HEK293 (cell line): Measurements from ENCODE around the gene SEPTIN2.
A peak's percentile ranks its signal among the peaks of the same experiment; 100 is the strongest.

ENCODE experiments used
- BCL11B ChIP-seq: fragments of 450-650 bp; formaldehyde crosslinking; IDR thresholded peaks from 2 replicates; pipeline ENCODE4 v1.5.1; 2016; ENCODE audit warnings: low read depth, missing biosample characterization, missing genetic modification characterization
- GLI2 ChIP-seq: fragments of 450-650 bp; formaldehyde crosslinking; IDR thresholded peaks from 2 replicates; pipeline ENCODE4; 2017; ENCODE audit warnings: missing biosample characterization, missing genetic modification characterization, low read depth, borderline replicate concordance
- MYNN ChIP-seq: fragments of 450-650 bp; formaldehyde crosslinking; IDR thresholded peaks from 2 replicates; pipeline ENCODE4 v1.5.1; 2016; ENCODE audit warnings: missing biosample characterization, missing genetic modification characterization, borderline replicate concordance
- MZF1 ChIP-seq: fragments of 450-650 bp; formaldehyde crosslinking; IDR thresholded peaks from 2 replicates; pipeline ENCODE4 v1.5.1; 2017; ENCODE audit warnings: missing biosample characterization, missing genetic modification characterization, borderline replicate concordance
- PATZ1 ChIP-seq: fragments of 450-650 bp; formaldehyde crosslinking; IDR thresholded peaks from 2 replicates; pipeline ENCODE4 v1.5.1; 2016; ENCODE audit warnings: missing biosample characterization, missing genetic modification characterization
- SETDB1 ChIP-seq: IDR thresholded peaks from one replicate; pipeline ENCODE4 v1.6.1; 2017; ENCODE audit warnings: mild to moderate bottlenecking, low read length, moderate library complexity, mixed read lengths; ENCODE audit not compliant: insufficient read length
- WT1 ChIP-seq: fragments of 450-650 bp; formaldehyde crosslinking; IDR thresholded peaks from 2 replicates; pipeline ENCODE4 v1.5.1; 2016; ENCODE audit warnings: missing biosample characterization, missing genetic modification characterization
- ZBTB10 ChIP-seq: fragments of 450-650 bp; formaldehyde crosslinking; IDR thresholded peaks from 2 replicates; pipeline ENCODE4 v1.5.1; 2016; ENCODE audit warnings: missing biosample characterization, missing genetic modification characterization
- ZBTB17 ChIP-seq: fragments of 450-650 bp; formaldehyde crosslinking; IDR thresholded peaks from 2 replicates; pipeline ENCODE4 v1.5.1; 2016; ENCODE audit warnings: missing biosample characterization, missing genetic modification characterization
- ZFHX2 ChIP-seq: fragments of 450-650 bp; formaldehyde crosslinking; conservative IDR thresholded peaks from 2 replicates; pipeline ENCODE4 v1.5.1; 2016; ENCODE audit warnings: missing biosample characterization, missing genetic modification characterization
- ZFP3 ChIP-seq: fragments of 450-650 bp; formaldehyde crosslinking; IDR thresholded peaks from 2 replicates; pipeline ENCODE4 v1.5.1; 2016; ENCODE audit warnings: low read depth, missing biosample characterization, missing genetic modification characterization
- ZNF132 ChIP-seq: fragments of 450-650 bp; formaldehyde crosslinking; IDR thresholded peaks from 2 replicates; pipeline ENCODE4 v1.5.1; 2017; ENCODE audit warnings: missing biosample characterization, missing genetic modification characterization, borderline replicate concordance
- ZNF157 ChIP-seq: fragments of 450-650 bp; formaldehyde crosslinking; IDR thresholded peaks from 2 replicates; pipeline ENCODE4 v1.5.1; 2016; ENCODE audit warnings: missing biosample characterization, missing genetic modification characterization
- ZNF16 ChIP-seq: fragments of 450-650 bp; formaldehyde crosslinking; IDR thresholded peaks from 2 replicates; pipeline ENCODE4 v1.5.1; 2016; ENCODE audit warnings: low read depth, missing biosample characterization, missing genetic modification characterization
- ZNF175 ChIP-seq: fragments of 450-650 bp; formaldehyde crosslinking; IDR thresholded peaks from 2 replicates; pipeline ENCODE4 v1.5.1; 2016; ENCODE audit warnings: missing biosample characterization, missing genetic modification characterization
- ZNF19 ChIP-seq: fragments of 450-650 bp; formaldehyde crosslinking; IDR thresholded peaks from 2 replicates; pipeline ENCODE4; 2016; ENCODE audit warnings: missing biosample characterization, missing genetic modification characterization, low read depth
- ZNF311 ChIP-seq: fragments of 450-650 bp; formaldehyde crosslinking; IDR thresholded peaks from 2 replicates; pipeline ENCODE4 v1.5.1; 2017; ENCODE audit warnings: missing biosample characterization, missing genetic modification characterization, borderline replicate concordance
- ZNF341 ChIP-seq: fragments of 450-650 bp; formaldehyde crosslinking; IDR thresholded peaks from 2 replicates; pipeline ENCODE4; 2016; ENCODE audit warnings: low read depth, missing biosample characterization, missing genetic modification characterization
- ZNF362 ChIP-seq: fragments of 450-650 bp; formaldehyde crosslinking; IDR thresholded peaks from 2 replicates; pipeline ENCODE4 v1.5.1; 2016; ENCODE audit warnings: missing biosample characterization, missing genetic modification characterization
- ZNF37A ChIP-seq: fragments of 450-650 bp; IDR thresholded peaks from 2 replicates; pipeline ENCODE4 v1.5.1; 2018; ENCODE audit warnings: missing biosample characterization, missing genetic modification characterization
- ZNF560 ChIP-seq: fragments of 450-650 bp; formaldehyde crosslinking; IDR thresholded peaks from 2 replicates; pipeline ENCODE4 v1.5.1; 2017; ENCODE audit warnings: missing biosample characterization, missing genetic modification characterization, borderline replicate concordance
- ZNF596 ChIP-seq: fragments of 450-650 bp; IDR thresholded peaks from 2 replicates; pipeline ENCODE4 v1.5.0; 2018; ENCODE audit warnings: missing biosample characterization, mild to moderate bottlenecking, missing genetic modification characterization, moderate library complexity
- ZNF645 ChIP-seq: fragments of 450-650 bp; formaldehyde crosslinking; IDR thresholded peaks from 2 replicates; pipeline ENCODE4; 2016; ENCODE audit warnings: missing biosample characterization, missing genetic modification characterization
- ZNF660 ChIP-seq: fragments of 450-650 bp; IDR thresholded peaks from 2 replicates; pipeline ENCODE4 v1.5.1; 2018; ENCODE audit warnings: missing biosample characterization, mild to moderate bottlenecking, missing genetic modification characterization
- ZNF776 ChIP-seq: fragments of 450-650 bp; formaldehyde crosslinking; IDR thresholded peaks from 2 replicates; pipeline ENCODE4 v1.5.0; 2017; ENCODE audit warnings: missing biosample characterization, missing genetic modification characterization, borderline replicate concordance
- ZSCAN5A ChIP-seq: fragments of 450-650 bp; formaldehyde crosslinking; IDR thresholded peaks from 2 replicates; pipeline ENCODE4 v1.5.1; 2016; ENCODE audit warnings: missing biosample characterization, missing genetic modification characterization
- ZXDB ChIP-seq: fragments of 450-650 bp; formaldehyde crosslinking; IDR thresholded peaks from 2 replicates; pipeline ENCODE4 v1.5.1; 2016; ENCODE audit warnings: missing biosample characterization, missing genetic modification characterization
- TF ChIP-seq, protein P1 (sequence below): fragments of 450-650 bp; formaldehyde crosslinking; IDR thresholded peaks from 2 replicates; pipeline ENCODE4 v1.5.1; 2016; ENCODE audit warnings: missing biosample characterization, missing genetic modification characterization, low read depth

SEPTIN2 gene

DNA sequence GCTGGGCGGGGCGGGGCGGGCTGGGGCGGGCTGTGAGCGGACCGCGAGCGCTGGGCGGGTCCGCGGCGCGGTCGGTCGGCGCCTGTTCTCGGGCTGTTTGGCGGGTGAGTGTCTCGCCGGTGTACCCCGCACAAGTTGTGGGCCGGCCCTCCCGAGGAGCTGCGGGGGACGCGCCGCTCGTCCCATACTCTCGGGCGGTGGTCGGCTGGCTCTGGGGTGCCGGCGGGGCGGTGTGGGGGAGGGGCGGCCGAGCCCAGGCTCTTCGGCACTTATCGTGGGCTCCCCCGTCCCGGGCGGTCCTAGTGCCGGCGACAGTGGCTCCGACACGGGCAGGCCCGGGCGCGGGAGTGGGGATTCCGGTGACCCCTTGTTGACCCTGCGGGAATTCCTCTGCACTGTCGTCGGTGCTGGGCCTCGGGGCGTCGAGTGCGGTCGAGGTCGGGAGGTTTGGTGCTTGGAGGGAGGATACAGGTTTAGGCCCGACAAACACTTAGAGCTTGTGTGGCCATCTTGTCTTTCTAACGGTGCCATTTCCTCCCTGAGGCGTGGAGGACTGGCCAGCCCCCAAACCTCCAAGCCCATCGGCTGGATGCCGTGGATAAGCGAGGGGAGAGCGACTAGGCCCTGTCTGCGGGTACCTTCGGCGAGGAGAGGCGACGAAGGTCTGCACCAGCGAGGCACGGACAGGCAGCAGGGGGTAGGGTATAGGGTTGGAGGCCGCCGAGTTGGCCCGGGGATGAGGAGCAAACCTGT, at the start of gene SEPTIN2 (continued):
- TF ChIP-seq ZSCAN5A = 0 out of 2 replicates have a peak, but pooled peaks have one; percentile 47
- TF ChIP-seq ZNF776 (tag by site-specific recombination) = no peak
- no peak for TF ChIP-seq ZNF311 (tag by site-specific recombination)
- peak; percentile 7; the same call in 1 of the 2 replicates for TF ChIP-seq ZNF341 (tag by site-specific recombination)
- no peak for TF ChIP-seq ZNF132 (tag by site-specific recombination)
- TF ChIP-seq ZNF16 (tag by site-specific recombination) = no peak; the same call in 1 of the 2 replicates
- peak; percentile 35; the same call in 1 of the 2 replicates for TF ChIP-seq PATZ1 (tag by site-specific recombination)
- TF ChIP-seq ZNF660 = no peak
- TF ChIP-seq, protein P1, sequence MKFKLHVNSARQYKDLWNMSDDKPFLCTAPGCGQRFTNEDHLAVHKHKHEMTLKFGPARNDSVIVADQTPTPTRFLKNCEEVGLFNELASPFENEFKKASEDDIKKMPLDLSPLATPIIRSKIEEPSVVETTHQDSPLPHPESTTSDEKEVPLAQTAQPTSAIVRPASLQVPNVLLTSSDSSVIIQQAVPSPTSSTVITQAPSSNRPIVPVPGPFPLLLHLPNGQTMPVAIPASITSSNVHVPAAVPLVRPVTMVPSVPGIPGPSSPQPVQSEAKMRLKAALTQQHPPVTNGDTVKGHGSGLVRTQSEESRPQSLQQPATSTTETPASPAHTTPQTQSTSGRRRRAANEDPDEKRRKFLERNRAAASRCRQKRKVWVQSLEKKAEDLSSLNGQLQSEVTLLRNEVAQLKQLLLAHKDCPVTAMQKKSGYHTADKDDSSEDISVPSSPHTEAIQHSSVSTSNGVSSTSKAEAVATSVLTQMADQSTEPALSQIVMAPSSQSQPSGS (tag by site-specific recombination) = no peak
- no peak for TF ChIP-seq ZNF157 (tag by site-specific recombination)
- TF ChIP-seq ZNF175 (tag by site-specific recombination) = no peak
- peak; percentile 53; the same call in 1 of the 2 replicates for TF ChIP-seq MZF1 (tag by site-specific recombination)
- TF ChIP-seq ZNF596 = no peak
- TF ChIP-seq ZNF645 (tag by site-specific recombination) = no peak
- TF ChIP-seq BCL11B = no peak
- no peak for TF ChIP-seq ZFP3 (tag by site-specific recombination)
- no peak for TF ChIP-seq GLI2 (tag by site-specific recombination)
- peak; percentile 78 for TF ChIP-seq ZXDB (tag by site-specific recombination)
- TF ChIP-seq ZBTB10 (tag by site-specific recombination) = peak; percentile 63; the same call in 1 of the 2 replicates
- no peak for TF ChIP-seq ZNF560
- TF ChIP-seq WT1 (tag by site-specific recombination) = no peak
- TF ChIP-seq ZNF19 (tag by site-specific recombination) = no peak
- TF ChIP-seq SETDB1 = no peak
- TF ChIP-seq ZNF362 (tag by site-specific recombination) = no peak
- TF ChIP-seq ZNF37A = no peak
- TF ChIP-seq ZFHX2 (tag by site-specific recombination) = no peak
- no peak for TF ChIP-seq ZBTB17 (tag by site-specific recombination)
- TF ChIP-seq MYNN = no peak
